ENCODE measurements around the gene METTL8. TPM values are rescaled to one million over a fixed set of nuclear protein-coding genes. Genes with fewer than 3 reads are reported as not detected.

The METTL8 gene
- total and polyA plus RNA-seq, 2 experiments from 2014 or later: 60.9 to 64.3 TPM

- Histone ChIP-seq H3K36me3 (ENCODE audit: insufficient read depth) (no peaks in the 10 kb centered on the region), H4K20me1 (replicated peaks; ENCODE audit: insufficient read depth) (no peaks in the 10 kb centered on the region), H3K4me3 (no peak overlapping the region), H3K9me2 (ENCODE audit: insufficient read depth) (no peaks in the 10 kb centered on the region), H2AFZ (no peak overlapping the region), H3K79me2 (replicated peaks; ENCODE audit: insufficient read depth) (peaks cover 75% of the 10 kb centered on the region), H3F3A (replicated peaks; ENCODE audit: low read depth) (no peaks in the 10 kb centered on the region), H3K4me2 (no peak overlapping the region), H3K27me3 (ENCODE audit: insufficient read depth) (no peaks in the 10 kb centered on the region), H3K4me1 (ENCODE audit: insufficient read depth) (peaks cover 40% of the 10 kb centered on the region), H3K27ac (ENCODE audit: low read depth) (no peak overlapping the region; the same call in 1 of the 2 replicates)
- no peak for DNase-seq (ENCODE audit: low spot score)
- H3K36me3 Mint-ChIP-seq (ENCODE audit: low read depth): peaks cover 5% of the 10 kb centered on the region; the same call in 1 of the 3 replicates
- H3K27me3 Mint-ChIP-seq (ENCODE audit: insufficient read depth, low read depth, poor library complexity): no peaks in the 10 kb centered on the region
- H3K27ac Mint-ChIP-seq: no peak overlapping the region; the same call in 1 of the 2 replicates
- H3K4me1 Mint-ChIP-seq: peaks cover 43% of the 10 kb centered on the region
- no peak for ATAC-seq
- TF ChIP-seq, protein P1, sequence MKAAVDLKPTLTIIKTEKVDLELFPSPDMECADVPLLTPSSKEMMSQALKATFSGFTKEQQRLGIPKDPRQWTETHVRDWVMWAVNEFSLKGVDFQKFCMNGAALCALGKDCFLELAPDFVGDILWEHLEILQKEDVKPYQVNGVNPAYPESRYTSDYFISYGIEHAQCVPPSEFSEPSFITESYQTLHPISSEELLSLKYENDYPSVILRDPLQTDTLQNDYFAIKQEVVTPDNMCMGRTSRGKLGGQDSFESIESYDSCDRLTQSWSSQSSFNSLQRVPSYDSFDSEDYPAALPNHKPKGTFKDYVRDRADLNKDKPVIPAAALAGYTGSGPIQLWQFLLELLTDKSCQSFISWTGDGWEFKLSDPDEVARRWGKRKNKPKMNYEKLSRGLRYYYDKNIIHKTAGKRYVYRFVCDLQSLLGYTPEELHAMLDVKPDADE (IDR thresholded peaks at IDR 0.05): no peak
- TF ChIP-seq ZNF114 (CRISPR knock-in tag; IDR thresholded peaks at IDR 0.05) (no peak), POLR2AphosphoS5 (IDR thresholded peaks at IDR 0.05; ENCODE audit: low read depth) (no peak), ZNF462 (CRISPR knock-in tag; IDR thresholded peaks at IDR 0.05) (no peak), STAT1 (IDR thresholded peaks at IDR 0.05; ENCODE audit: unreplicated experiment) (no peak), NANOG (IDR thresholded peaks at IDR 0.05; ENCODE audit: borderline replicate concordance) (no peak), EZH2phosphoT487 (IDR thresholded peaks at IDR 0.05; ENCODE audit: unreplicated experiment) (no peak), EZH2 (IDR thresholded peaks at IDR 0.05; ENCODE audit: low read depth, unreplicated experiment) (no peak), JUNB (IDR thresholded peaks at IDR 0.05; ENCODE audit: unreplicated experiment) (no peak), ZNF331 (CRISPR knock-in tag; IDR thresholded peaks at IDR 0.05; ENCODE audit: low read depth) (no peak), CREB1 (CRISPR knock-in tag; IDR thresholded peaks at IDR 0.05; ENCODE audit: low read depth) (no peak)
- TF ChIP-seq, protein P2, sequence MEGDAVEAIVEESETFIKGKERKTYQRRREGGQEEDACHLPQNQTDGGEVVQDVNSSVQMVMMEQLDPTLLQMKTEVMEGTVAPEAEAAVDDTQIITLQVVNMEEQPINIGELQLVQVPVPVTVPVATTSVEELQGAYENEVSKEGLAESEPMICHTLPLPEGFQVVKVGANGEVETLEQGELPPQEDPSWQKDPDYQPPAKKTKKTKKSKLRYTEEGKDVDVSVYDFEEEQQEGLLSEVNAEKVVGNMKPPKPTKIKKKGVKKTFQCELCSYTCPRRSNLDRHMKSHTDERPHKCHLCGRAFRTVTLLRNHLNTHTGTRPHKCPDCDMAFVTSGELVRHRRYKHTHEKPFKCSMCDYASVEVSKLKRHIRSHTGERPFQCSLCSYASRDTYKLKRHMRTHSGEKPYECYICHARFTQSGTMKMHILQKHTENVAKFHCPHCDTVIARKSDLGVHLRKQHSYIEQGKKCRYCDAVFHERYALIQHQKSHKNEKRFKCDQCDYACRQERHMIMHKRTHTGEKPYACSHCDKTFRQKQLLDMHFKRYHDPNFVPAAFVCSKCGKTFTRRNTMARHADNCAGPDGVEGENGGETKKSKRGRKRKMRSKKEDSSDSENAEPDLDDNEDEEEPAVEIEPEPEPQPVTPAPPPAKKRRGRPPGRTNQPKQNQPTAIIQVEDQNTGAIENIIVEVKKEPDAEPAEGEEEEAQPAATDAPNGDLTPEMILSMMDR (conservative IDR thresholded peaks at IDR 0.05; ENCODE audit: low read depth in 2 of 2): no peak
- TF ChIP-seq, protein P3, sequence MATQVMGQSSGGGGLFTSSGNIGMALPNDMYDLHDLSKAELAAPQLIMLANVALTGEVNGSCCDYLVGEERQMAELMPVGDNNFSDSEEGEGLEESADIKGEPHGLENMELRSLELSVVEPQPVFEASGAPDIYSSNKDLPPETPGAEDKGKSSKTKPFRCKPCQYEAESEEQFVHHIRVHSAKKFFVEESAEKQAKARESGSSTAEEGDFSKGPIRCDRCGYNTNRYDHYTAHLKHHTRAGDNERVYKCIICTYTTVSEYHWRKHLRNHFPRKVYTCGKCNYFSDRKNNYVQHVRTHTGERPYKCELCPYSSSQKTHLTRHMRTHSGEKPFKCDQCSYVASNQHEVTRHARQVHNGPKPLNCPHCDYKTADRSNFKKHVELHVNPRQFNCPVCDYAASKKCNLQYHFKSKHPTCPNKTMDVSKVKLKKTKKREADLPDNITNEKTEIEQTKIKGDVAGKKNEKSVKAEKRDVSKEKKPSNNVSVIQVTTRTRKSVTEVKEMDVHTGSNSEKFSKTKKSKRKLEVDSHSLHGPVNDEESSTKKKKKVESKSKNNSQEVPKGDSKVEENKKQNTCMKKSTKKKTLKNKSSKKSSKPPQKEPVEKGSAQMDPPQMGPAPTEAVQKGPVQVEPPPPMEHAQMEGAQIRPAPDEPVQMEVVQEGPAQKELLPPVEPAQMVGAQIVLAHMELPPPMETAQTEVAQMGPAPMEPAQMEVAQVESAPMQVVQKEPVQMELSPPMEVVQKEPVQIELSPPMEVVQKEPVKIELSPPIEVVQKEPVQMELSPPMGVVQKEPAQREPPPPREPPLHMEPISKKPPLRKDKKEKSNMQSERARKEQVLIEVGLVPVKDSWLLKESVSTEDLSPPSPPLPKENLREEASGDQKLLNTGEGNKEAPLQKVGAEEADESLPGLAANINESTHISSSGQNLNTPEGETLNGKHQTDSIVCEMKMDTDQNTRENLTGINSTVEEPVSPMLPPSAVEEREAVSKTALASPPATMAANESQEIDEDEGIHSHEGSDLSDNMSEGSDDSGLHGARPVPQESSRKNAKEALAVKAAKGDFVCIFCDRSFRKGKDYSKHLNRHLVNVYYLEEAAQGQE (IDR thresholded peaks at IDR 0.05; ENCODE audit: unreplicated experiment): no peak
- H3K9me3 Mint-ChIP-seq: no peaks in the 10 kb centered on the region
- H3K4me3 Mint-ChIP-seq: no peak overlapping the region
Observed at GRCh38 chr2:171412571-171413175, 21.1 kb downstream of the METTL8 start.
